GM20000 (cell line): ENCODE results near the gene MMP7.

Source experiments
- DNase-seq: peaks from one replicate; pipeline ENCODE4 v3.0.0; 2012; ENCODE audit warnings: low spot score
- CTCF ChIP-seq: IDR thresholded peaks from 2 replicates; pipeline ENCODE4 v1.5.1; 2012; ENCODE audit warnings: mild to moderate bottlenecking, control low read depth; ENCODE audit errors: extremely low read depth, missing control alignments

The MMP7 gene

GRCh38 chr11:102530558-102530957, at the start of gene MMP7:
Gene MMP7, minus strand, starts transcription at chr11:102530747. Its CDS starts 47 bp downstream, at chr11:102530700.
- TF ChIP-seq CTCF: no peak
- DNase-seq: no peak

GRCh38 chr11:102577723-102578122, 47.2 kb upstream of the MMP7 start:
- no peak for DNase-seq
- TF ChIP-seq CTCF: no peak

GRCh38 chr11:102577182-102577581, 46.6 kb upstream of the MMP7 start:
- no peak for DNase-seq
- TF ChIP-seq CTCF: no peak

- no peak for DNase-seq
These were observed 45.8 kb upstream of the MMP7 start for GRCh38 chr11:102576350-102576749.

GRCh38 chr11:102575012-102575411, 44.5 kb upstream of the MMP7 start:
- no peak for DNase-seq
- no peak for TF ChIP-seq CTCF

More at GRCh38 chr11:102576350-102576749, 45.8 kb upstream of the MMP7 start:
- no peak for TF ChIP-seq CTCF

GRCh38 chr11:102573851-102574250, 43.3 kb upstream of the MMP7 start:
- TF ChIP-seq CTCF: no peak
- no peak for DNase-seq

- TF ChIP-seq CTCF: no peak
- no peak for DNase-seq
These were observed 42.1 kb upstream of the MMP7 start for GRCh38 chr11:102572554-102573220.
